DMS153 treated with DMSO at 0.1 percent for 48 hours (cell line): ENCODE results near the gene COL1A2.

Experiments
- DNase-seq: peaks from one replicate; lab custom pipeline; 2025; ENCODE audit not compliant: unreplicated experiment; lab: John Stamatoyannopoulos, UW

COL1A2 gene

GRCh38 chr7:94477878-94478277 lies 83.2 kb downstream of the COL1A2 start:
- DNase-seq: no peak

GRCh38 chr7:94478648-94479214 lies 84.0 kb downstream of the COL1A2 start:
- DNase-seq: no peak
